ENCODE measurements around the gene ARL15.

Gene ARL15

DNA sequence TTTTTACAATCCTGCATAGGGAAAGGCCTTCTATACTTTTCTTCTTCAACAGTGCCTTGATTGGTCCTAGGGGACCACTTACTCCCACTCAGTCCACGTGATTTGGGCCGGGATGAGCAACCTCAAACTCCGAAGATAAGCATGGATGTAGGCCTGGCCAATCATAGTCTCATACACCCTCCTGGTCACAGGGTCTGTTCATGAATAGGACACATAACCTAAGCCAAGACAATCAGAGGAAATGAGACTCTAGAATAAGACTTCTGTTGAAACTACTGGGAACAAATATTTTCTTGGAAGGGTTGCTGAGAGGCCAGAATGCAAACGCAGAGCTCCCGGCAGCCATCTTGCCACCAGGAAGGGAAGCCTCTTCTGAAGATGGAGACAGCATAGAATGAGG, 68.1 kb downstream of the ARL15 start:
- no peaks in the 10 kb centered on the region for H3K9me3 ChIP-seq (ENCODE audit: control insufficient read depth in 1 of 2, low read length in 2 of 2)
- H3K4me3 ChIP-seq (ENCODE audit: low read depth in 1 of 2, low read length in 2 of 2): no peak overlapping the region
- no peaks in the 10 kb centered on the region for H3K27me3 ChIP-seq (ENCODE audit: low read depth, low read length)
- H3K36me3 ChIP-seq (ENCODE audit: control insufficient read depth in 1 of 2, insufficient read depth in 2 of 2, low read length in 2 of 2): no peaks in the 10 kb centered on the region
- no peaks in the 10 kb centered on the region for H3K4me1 ChIP-seq (ENCODE audit: control insufficient read depth in 1 of 2, insufficient read depth in 2 of 2, low read length in 2 of 2)
- no peak overlapping the region for H3K27ac ChIP-seq (ENCODE audit: low read length)

- Histone ChIP-seq H3K27me3 (ENCODE audit: low read depth, low read length) (no peaks in the 10 kb centered on the region), H3K4me3 (ENCODE audit: low read depth in 1 of 2, low read length in 2 of 2) (peak overlapping the region in 1 of 2 donors; percentile 38), H3K27ac (ENCODE audit: low read length) (no peak overlapping the region), H3K4me1 (ENCODE audit: control insufficient read depth in 1 of 2, insufficient read depth in 2 of 2, low read length in 2 of 2) (peaks cover 0 to 5% of the 10 kb centered on the region in 2 donors), H3K9me3 (ENCODE audit: control insufficient read depth in 1 of 2, low read length in 2 of 2) (no peaks in the 10 kb centered on the region), H3K36me3 (ENCODE audit: control insufficient read depth in 1 of 2, insufficient read depth in 2 of 2, low read length in 2 of 2) (no peaks in the 10 kb centered on the region)
These were observed 76.0 kb downstream of the ARL15 start for GRCh38 chr5:54234304-54234933.

DNA sequence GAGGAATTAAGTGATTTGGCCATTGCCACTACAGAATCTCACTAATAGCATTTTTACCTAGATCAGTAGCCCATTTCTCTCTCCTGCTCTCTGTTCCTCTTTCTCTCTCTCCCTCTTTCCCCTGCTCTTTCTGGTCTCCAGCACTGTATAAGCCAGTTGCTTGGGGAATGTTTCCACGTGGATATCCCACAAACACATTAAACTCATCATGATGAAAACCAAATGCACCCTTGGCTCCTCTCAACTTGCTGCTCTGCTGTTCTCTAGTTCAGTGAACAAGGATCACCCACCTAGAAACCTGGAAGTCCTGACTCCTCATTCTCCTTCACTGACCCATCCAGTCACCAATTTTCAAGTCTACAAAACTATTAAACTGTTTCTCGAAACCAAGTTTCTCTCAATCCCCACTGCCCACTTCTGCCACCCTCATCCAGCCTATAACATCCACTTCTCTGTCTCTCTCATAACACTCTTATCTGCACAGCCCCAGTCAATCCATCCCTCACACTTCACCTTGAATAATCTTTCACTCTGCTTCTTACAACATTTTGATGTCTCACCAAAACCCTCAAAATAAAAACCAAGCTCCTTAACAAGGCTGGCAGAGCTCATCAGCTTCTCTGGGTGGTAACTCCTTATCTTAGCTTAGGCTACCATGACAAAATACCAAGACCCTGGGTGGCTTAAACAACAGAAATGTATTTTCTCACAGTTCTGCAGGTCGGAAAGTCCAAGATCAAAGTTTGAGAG, 79.3 kb downstream of the ARL15 start:
- peaks cover 3 to 10% of the 10 kb centered on the region in 2 donors for H3K4me1 ChIP-seq (ENCODE audit: control insufficient read depth in 1 of 2, insufficient read depth in 2 of 2, low read length in 2 of 2)
- H3K9me3 ChIP-seq (ENCODE audit: control insufficient read depth in 1 of 2, low read length in 2 of 2): no peaks in the 10 kb centered on the region
- H3K36me3 ChIP-seq (ENCODE audit: control insufficient read depth in 1 of 2, insufficient read depth in 2 of 2, low read length in 2 of 2): no peaks in the 10 kb centered on the region
- no peak overlapping the region for H3K4me3 ChIP-seq (ENCODE audit: low read depth in 1 of 2, low read length in 2 of 2)
- H3K27me3 ChIP-seq (ENCODE audit: low read depth, low read length): no peaks in the 10 kb centered on the region
- no peak overlapping the region for H3K27ac ChIP-seq (ENCODE audit: low read length)

DNA sequence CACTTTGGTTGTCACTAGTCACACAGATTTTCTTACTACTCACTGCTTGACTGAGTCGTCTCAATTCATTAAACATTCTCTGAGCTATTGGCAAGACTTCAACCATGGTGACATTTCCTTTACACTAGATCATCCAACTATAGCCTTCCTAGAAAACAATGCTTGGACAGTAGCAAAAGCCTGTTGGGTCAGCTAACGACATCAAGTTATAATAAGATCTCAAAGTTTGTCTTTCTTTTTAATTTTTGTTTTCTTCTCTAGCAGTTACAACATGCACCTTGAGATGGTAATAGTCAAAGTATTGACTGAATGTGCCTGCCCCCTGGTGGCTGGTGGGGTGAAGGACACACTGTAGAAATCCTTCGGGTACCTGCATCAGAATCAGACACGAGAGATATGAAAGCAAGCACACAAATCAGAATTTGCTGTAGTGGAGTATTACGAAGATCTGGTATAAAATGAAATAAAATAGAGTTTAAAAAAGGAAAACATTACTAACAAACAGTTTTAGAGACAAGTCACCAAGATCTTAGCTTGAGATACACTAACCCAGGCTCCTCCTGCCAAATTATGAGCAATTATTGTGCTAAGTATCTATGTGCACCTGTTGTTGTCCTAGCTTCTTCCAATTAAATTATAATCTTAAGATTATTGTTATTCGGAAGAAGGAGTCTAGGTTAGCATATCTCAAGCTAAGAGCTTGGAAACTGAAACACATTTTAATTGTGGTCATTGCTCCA, 81.2 kb downstream of the ARL15 start:
- peaks cover 3 to 7% of the 10 kb centered on the region in 2 donors for H3K4me1 ChIP-seq (ENCODE audit: control insufficient read depth in 1 of 2, insufficient read depth in 2 of 2, low read length in 2 of 2)
- H3K36me3 ChIP-seq (ENCODE audit: control insufficient read depth in 1 of 2, insufficient read depth in 2 of 2, low read length in 2 of 2): no peaks in the 10 kb centered on the region
- no peaks in the 10 kb centered on the region for H3K9me3 ChIP-seq (ENCODE audit: control insufficient read depth in 1 of 2, low read length in 2 of 2)
- H3K4me3 ChIP-seq (ENCODE audit: low read depth in 1 of 2, low read length in 2 of 2): no peak overlapping the region
- H3K27me3 ChIP-seq (ENCODE audit: low read depth, low read length): no peaks in the 10 kb centered on the region
- H3K27ac ChIP-seq (ENCODE audit: low read length): no peak overlapping the region

- H3K27ac ChIP-seq (ENCODE audit: low read length): no peak overlapping the region
- no peak overlapping the region for H3K4me3 ChIP-seq (ENCODE audit: low read depth in 1 of 2, low read length in 2 of 2)
- H3K9me3 ChIP-seq (ENCODE audit: control insufficient read depth in 1 of 2, low read length in 2 of 2): no peaks in the 10 kb centered on the region
- H3K36me3 ChIP-seq (ENCODE audit: control insufficient read depth in 1 of 2, insufficient read depth in 2 of 2, low read length in 2 of 2): no peaks in the 10 kb centered on the region
- no peaks in the 10 kb centered on the region for H3K27me3 ChIP-seq (ENCODE audit: low read depth, low read length)
- peaks cover 3 to 6% of the 10 kb centered on the region in 2 donors for H3K4me1 ChIP-seq (ENCODE audit: control insufficient read depth in 1 of 2, insufficient read depth in 2 of 2, low read length in 2 of 2)
These were observed 82.6 kb downstream of the ARL15 start for GRCh38 chr5:54227759-54228158.

- no peaks in the 10 kb centered on the region for H3K9me3 ChIP-seq (ENCODE audit: control insufficient read depth in 1 of 2, low read length in 2 of 2)
- H3K27ac ChIP-seq (ENCODE audit: low read length): no peak overlapping the region
- H3K4me1 ChIP-seq (ENCODE audit: control insufficient read depth in 1 of 2, insufficient read depth in 2 of 2, low read length in 2 of 2): peaks cover 3 to 6% of the 10 kb centered on the region in 2 donors
- H3K36me3 ChIP-seq (ENCODE audit: control insufficient read depth in 1 of 2, insufficient read depth in 2 of 2, low read length in 2 of 2): no peaks in the 10 kb centered on the region
- H3K27me3 ChIP-seq (ENCODE audit: low read depth, low read length): no peaks in the 10 kb centered on the region
- H3K4me3 ChIP-seq (ENCODE audit: low read depth in 1 of 2, low read length in 2 of 2): no peak overlapping the region
These were observed 83.3 kb downstream of the ARL15 start for GRCh38 chr5:54227109-54227508.

- H3K9me3 ChIP-seq (ENCODE audit: control insufficient read depth in 1 of 2, low read length in 2 of 2): no peaks in the 10 kb centered on the region
- no peaks in the 10 kb centered on the region for H3K27me3 ChIP-seq (ENCODE audit: low read depth, low read length)
- H3K4me1 ChIP-seq (ENCODE audit: control insufficient read depth in 1 of 2, insufficient read depth in 2 of 2, low read length in 2 of 2): peaks cover 3 to 12% of the 10 kb centered on the region in 2 donors
- no peak overlapping the region for H3K4me3 ChIP-seq (ENCODE audit: low read depth in 1 of 2, low read length in 2 of 2)
- H3K27ac ChIP-seq (ENCODE audit: low read length): no peak overlapping the region
- H3K36me3 ChIP-seq (ENCODE audit: control insufficient read depth in 1 of 2, insufficient read depth in 2 of 2, low read length in 2 of 2): no peaks in the 10 kb centered on the region
These were observed 84.2 kb downstream of the ARL15 start for GRCh38 chr5:54226215-54226614.

GRCh38 chr5:54224103-54224826, 86.1 kb downstream of the ARL15 start:
- no peak overlapping the region for H3K27ac ChIP-seq (ENCODE audit: low read length)
- H3K27me3 ChIP-seq (ENCODE audit: low read depth, low read length): no peaks in the 10 kb centered on the region

DNA sequence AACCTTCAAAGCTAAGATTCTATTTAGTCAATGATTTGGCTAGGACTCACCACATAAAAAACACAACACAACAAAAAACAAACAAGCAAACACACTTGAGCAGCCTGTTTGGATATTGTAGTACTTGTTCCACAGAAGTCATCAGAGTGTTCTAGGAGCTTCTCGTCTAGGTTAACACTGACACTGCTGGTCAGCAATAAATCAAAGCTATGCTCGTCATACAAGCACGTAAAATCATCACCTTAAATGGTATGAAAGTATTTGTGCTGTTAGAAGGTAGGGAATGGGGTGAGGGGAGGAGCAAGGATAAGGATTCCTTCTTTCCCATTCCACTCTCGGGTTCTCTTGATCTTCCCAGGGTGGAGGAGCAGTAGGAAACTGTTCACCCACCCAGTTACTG, 88.0 kb downstream of the ARL15 start:
- Histone ChIP-seq H3K36me3 (ENCODE audit: control insufficient read depth in 1 of 2, insufficient read depth in 2 of 2, low read length in 2 of 2) (no peaks in the 10 kb centered on the region), H3K27ac (ENCODE audit: low read length) (no peak overlapping the region), H3K4me1 (ENCODE audit: control insufficient read depth in 1 of 2, insufficient read depth in 2 of 2, low read length in 2 of 2) (peaks cover 0 to 6% of the 10 kb centered on the region in 2 donors), H3K9me3 (ENCODE audit: control insufficient read depth in 1 of 2, low read length in 2 of 2) (no peaks in the 10 kb centered on the region), H3K27me3 (ENCODE audit: low read depth, low read length) (no peaks in the 10 kb centered on the region), H3K4me3 (ENCODE audit: low read depth in 1 of 2, low read length in 2 of 2) (no peak overlapping the region)

More at GRCh38 chr5:54224103-54224826, 86.1 kb downstream of the ARL15 start:
- peaks cover 3 to 10% of the 10 kb centered on the region in 2 donors for H3K4me1 ChIP-seq (ENCODE audit: control insufficient read depth in 1 of 2, insufficient read depth in 2 of 2, low read length in 2 of 2)
- H3K36me3 ChIP-seq (ENCODE audit: control insufficient read depth in 1 of 2, insufficient read depth in 2 of 2, low read length in 2 of 2): no peaks in the 10 kb centered on the region
- H3K4me3 ChIP-seq (ENCODE audit: low read depth in 1 of 2, low read length in 2 of 2): no peak overlapping the region
- no peaks in the 10 kb centered on the region for H3K9me3 ChIP-seq (ENCODE audit: control insufficient read depth in 1 of 2, low read length in 2 of 2)

GRCh38 chr5:54221135-54221534, 89.2 kb downstream of the ARL15 start:
- Histone ChIP-seq H3K4me1 (ENCODE audit: control insufficient read depth in 1 of 2, insufficient read depth in 2 of 2, low read length in 2 of 2) (peaks cover 0 to 6% of the 10 kb centered on the region in 2 donors), H3K4me3 (ENCODE audit: low read depth in 1 of 2, low read length in 2 of 2) (no peak overlapping the region), H3K27me3 (ENCODE audit: low read depth, low read length) (no peaks in the 10 kb centered on the region), H3K9me3 (ENCODE audit: control insufficient read depth in 1 of 2, low read length in 2 of 2) (no peaks in the 10 kb centered on the region), H3K36me3 (ENCODE audit: control insufficient read depth in 1 of 2, insufficient read depth in 2 of 2, low read length in 2 of 2) (no peaks in the 10 kb centered on the region), H3K27ac (ENCODE audit: low read length) (no peak overlapping the region)

Data from muscle layer of duodenum (tissue), 2 donors.